DLD1 (cell line): ENCODE results near the gene ZNF532.

Experiments
- in situ Hi-C: cut with HindIII; loops from 2 replicates; pipeline ENCODE4 v1.10.0; 2017; ENCODE audit warnings: low sequenced_read_pairs

Gene ZNF532

DNA sequence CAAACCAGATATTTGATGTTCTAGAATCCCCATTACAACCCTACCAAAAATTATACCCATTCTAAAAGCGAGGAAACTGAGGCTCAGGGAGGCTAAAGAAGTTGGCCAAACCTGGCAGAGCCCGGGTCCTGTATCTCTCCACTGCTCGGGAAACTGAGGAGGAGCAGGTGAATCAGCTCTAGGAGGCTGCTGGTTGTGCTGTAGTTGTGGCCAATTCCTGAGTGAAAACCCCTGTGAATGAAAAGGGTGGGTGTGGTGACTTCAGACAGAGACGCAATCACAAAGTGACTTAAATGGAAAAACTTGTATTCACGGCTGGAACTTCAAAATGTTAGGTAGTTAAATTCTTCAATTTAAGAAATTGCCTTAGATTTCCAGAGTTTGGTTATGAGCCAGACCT is 169.3 kb downstream of the ZNF532 start:
- in situ Hi-C loops = no loop called here

DNA sequence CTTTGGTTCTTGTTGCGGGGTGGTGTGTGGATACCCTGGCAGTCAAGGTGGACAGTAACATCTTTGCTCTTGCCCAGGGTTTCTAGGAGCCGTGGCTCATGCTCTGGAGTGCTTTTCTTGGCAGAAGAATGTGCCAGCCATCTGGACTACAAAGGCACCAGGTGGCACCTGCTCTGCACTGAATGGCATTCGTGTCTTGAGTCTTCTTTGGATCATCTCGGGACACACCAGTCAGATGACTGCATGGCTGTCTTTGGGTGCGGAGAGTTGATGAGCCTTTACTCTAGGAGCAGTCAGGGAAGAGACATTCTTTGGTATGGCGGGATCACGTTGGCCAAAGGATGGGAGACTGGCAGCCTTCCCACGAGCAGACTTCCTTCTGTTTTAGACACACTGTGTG is 170.9 kb downstream of the ZNF532 start:
- in situ Hi-C loops = no loop called here
